ENCODE data around the gene PDSS2. TPM values are rescaled to one million over a fixed set of nuclear protein-coding genes. Genes with fewer than 3 reads are reported as not detected.

Gene PDSS2
- total and polyA plus RNA-seq, 9 of the 15 experiments (the other 6 are each of a cell fraction or from before 2014, with no cell fraction given): 5.8 to 21.1 (median 12.0) TPM

- no peaks in the 10 kb centered on the region for H3K4me1 ChIP-seq (replicated peaks in 1 of 2; ENCODE audit: control insufficient read depth in 2 of 2, insufficient read depth in 2 of 2, low read length in 2 of 2)
- no peak for ATAC-seq
- FAIRE-seq: no peak
- H3K27me3 ChIP-seq (ENCODE audit: control insufficient read depth in 2 of 2, insufficient read depth in 2 of 2, low read length in 2 of 2): no peaks in the 10 kb centered on the region
- no peaks in the 10 kb centered on the region for H4K20me1 ChIP-seq (replicated peaks; ENCODE audit: control insufficient read depth, insufficient read depth, low read length)
- no TSS peak for BruUV-seq (replicated peaks)
- H3K36me3 ChIP-seq (ENCODE audit: control insufficient read depth, insufficient read depth, low read length): no peaks in the 10 kb centered on the region
- WGBS (ENCODE audit: insufficient coverage, low coverage, missing lambda C conversion rate): 75% methylated on average over 3 of the region's 3 CpGs
- no peak for DNase-seq (ENCODE audit: extremely low read depth in 1 of 4, low spot score in 3 of 4)
- in situ Hi-C loops (cut with MboI): no loop called here
- no peaks in the 10 kb centered on the region for H3K9me1 ChIP-seq (ENCODE audit: control insufficient read depth, insufficient read depth, low read length)
- H3K27ac ChIP-seq (ENCODE audit: extremely low read depth, low read depth, low read length): no peak overlapping the region
- H2AFZ ChIP-seq (ENCODE audit: low read depth, low read length): no peak overlapping the region
- no peak overlapping the region for H3K4me2 ChIP-seq (ENCODE audit: insufficient read depth, low read length)
- no peaks in the 10 kb centered on the region for H3K9me3 ChIP-seq (replicated peaks; ENCODE audit: control insufficient read depth, insufficient read depth, low read depth, low read length)
- POLR2A ChIA-PET: interaction anchor here (1.3 kb wide), 1 partner anchor 19 kb away, joined by 3 read pairs; no protein-coding TSS in a partner anchor
- no peak overlapping the region for H3K4me3 ChIP-seq
- H3K79me2 ChIP-seq (ENCODE audit: control insufficient read depth, insufficient read depth, low read length): no peaks in the 10 kb centered on the region
- intact Hi-C loops (cut with micrococcal nuclease): no loop called here
- CTCF ChIA-PET (ENCODE audit: low intra/inter-chr PET ratio): no interaction called here
- no peak overlapping the region for H3K9ac ChIP-seq (ENCODE audit: insufficient read depth in 1 of 2, low read depth in 2 of 2, low read length in 2 of 2)
- TF ChIP-seq ZBED1 (IDR thresholded peaks at IDR 0.05) (no peak), ZNF140 (CRISPR knock-in tag; IDR thresholded peaks at IDR 0.05) (no peak), RHOXF2B (CRISPR knock-in tag; conservative IDR thresholded peaks at IDR 0.05) (no peak), ARNT (IDR thresholded peaks at IDR 0.05) (no peak), ZNF76 (CRISPR knock-in tag; IDR thresholded peaks at IDR 0.05; ENCODE audit: borderline replicate concordance) (no peak), SETDB1 (IDR thresholded peaks at IDR 0.05; ENCODE audit: low read length) (no peak), NFE2L1 (tag; IDR thresholded peaks at IDR 0.05; ENCODE audit: borderline replicate concordance, low read depth) (no peak), STAT5B (CRISPR knock-in tag; IDR thresholded peaks at IDR 0.05) (no peak)
- TF ChIP-seq, protein P1, sequence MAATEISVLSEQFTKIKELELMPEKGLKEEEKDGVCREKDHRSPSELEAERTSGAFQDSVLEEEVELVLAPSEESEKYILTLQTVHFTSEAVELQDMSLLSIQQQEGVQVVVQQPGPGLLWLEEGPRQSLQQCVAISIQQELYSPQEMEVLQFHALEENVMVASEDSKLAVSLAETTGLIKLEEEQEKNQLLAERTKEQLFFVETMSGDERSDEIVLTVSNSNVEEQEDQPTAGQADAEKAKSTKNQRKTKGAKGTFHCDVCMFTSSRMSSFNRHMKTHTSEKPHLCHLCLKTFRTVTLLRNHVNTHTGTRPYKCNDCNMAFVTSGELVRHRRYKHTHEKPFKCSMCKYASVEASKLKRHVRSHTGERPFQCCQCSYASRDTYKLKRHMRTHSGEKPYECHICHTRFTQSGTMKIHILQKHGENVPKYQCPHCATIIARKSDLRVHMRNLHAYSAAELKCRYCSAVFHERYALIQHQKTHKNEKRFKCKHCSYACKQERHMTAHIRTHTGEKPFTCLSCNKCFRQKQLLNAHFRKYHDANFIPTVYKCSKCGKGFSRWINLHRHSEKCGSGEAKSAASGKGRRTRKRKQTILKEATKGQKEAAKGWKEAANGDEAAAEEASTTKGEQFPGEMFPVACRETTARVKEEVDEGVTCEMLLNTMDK (IDR thresholded peaks at IDR 0.05; ENCODE audit: borderline replicate concordance, insufficient read depth, low read depth, low read length, poor library complexity, severe bottlenecking): no peak
- TF ChIP-seq, protein P2, sequence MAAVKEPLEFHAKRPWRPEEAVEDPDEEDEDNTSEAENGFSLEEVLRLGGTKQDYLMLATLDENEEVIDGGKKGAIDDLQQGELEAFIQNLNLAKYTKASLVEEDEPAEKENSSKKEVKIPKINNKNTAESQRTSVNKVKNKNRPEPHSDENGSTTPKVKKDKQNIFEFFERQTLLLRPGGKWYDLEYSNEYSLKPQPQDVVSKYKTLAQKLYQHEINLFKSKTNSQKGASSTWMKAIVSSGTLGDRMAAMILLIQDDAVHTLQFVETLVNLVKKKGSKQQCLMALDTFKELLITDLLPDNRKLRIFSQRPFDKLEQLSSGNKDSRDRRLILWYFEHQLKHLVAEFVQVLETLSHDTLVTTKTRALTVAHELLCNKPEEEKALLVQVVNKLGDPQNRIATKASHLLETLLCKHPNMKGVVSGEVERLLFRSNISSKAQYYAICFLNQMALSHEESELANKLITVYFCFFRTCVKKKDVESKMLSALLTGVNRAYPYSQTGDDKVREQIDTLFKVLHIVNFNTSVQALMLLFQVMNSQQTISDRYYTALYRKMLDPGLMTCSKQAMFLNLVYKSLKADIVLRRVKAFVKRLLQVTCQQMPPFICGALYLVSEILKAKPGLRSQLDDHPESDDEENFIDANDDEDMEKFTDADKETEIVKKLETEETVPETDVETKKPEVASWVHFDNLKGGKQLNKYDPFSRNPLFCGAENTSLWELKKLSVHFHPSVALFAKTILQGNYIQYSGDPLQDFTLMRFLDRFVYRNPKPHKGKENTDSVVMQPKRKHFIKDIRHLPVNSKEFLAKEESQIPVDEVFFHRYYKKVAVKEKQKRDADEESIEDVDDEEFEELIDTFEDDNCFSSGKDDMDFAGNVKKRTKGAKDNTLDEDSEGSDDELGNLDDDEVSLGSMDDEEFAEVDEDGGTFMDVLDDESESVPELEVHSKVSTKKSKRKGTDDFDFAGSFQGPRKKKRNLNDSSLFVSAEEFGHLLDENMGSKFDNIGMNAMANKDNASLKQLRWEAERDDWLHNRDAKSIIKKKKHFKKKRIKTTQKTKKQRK (IDR thresholded peaks at IDR 0.05; ENCODE audit: borderline replicate concordance, low read depth, low read length): no peak
- TF ChIP-seq, protein P3, sequence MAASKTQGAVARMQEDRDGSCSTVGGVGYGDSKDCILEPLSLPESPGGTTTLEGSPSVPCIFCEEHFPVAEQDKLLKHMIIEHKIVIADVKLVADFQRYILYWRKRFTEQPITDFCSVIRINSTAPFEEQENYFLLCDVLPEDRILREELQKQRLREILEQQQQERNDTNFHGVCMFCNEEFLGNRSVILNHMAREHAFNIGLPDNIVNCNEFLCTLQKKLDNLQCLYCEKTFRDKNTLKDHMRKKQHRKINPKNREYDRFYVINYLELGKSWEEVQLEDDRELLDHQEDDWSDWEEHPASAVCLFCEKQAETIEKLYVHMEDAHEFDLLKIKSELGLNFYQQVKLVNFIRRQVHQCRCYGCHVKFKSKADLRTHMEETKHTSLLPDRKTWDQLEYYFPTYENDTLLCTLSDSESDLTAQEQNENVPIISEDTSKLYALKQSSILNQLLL (CRISPR knock-in tag; IDR thresholded peaks at IDR 0.05; ENCODE audit: borderline replicate concordance): no peak
- TF ChIP-seq, protein P4, sequence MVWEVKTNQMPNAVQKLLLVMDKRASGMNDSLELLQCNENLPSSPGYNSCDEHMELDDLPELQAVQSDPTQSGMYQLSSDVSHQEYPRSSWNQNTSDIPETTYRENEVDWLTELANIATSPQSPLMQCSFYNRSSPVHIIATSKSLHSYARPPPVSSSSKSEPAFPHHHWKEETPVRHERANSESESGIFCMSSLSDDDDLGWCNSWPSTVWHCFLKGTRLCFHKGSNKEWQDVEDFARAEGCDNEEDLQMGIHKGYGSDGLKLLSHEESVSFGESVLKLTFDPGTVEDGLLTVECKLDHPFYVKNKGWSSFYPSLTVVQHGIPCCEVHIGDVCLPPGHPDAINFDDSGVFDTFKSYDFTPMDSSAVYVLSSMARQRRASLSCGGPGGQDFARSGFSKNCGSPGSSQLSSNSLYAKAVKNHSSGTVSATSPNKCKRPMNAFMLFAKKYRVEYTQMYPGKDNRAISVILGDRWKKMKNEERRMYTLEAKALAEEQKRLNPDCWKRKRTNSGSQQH (CRISPR knock-in tag; IDR thresholded peaks at IDR 0.05): no peak
Measured at GRCh38 chr6:107434812-107435211, 24.6 kb downstream of the PDSS2 start.
